ACC112 (cell line): ENCODE results near the gene ADGRF5.

Experiments used
- H2AFZ ChIP-seq: fragments of 200-600 bp; sonication (generic); one replicate; pipeline ENCODE4 v1.6.0; 2017; ENCODE audit warnings: antibody characterized with exemption, low read length; ENCODE audit not compliant: unreplicated experiment
- H3K27ac ChIP-seq: fragments of 200-600 bp; sonication (generic); 2 replicates; pipeline ENCODE4 v1.5.1; 2014; ENCODE audit warnings: low read depth, mild to moderate bottlenecking, antibody characterized with exemption, low read length, moderate library complexity
- H3K27me3 ChIP-seq: fragments of 200-600 bp; sonication (generic); 2 replicates; pipeline ENCODE4 v1.6.1; 2014; ENCODE audit warnings: mild to moderate bottlenecking, antibody characterized with exemption, low read length, moderate library complexity, mixed read lengths; ENCODE audit not compliant: insufficient read depth
- H3K36me3 ChIP-seq: fragments of 200-600 bp; sonication (generic); 2 replicates; pipeline ENCODE4 v1.6.1; 2016; ENCODE audit warnings: mild to moderate bottlenecking, antibody characterized with exemption, low read length, moderate library complexity, mixed read lengths; ENCODE audit not compliant: insufficient read depth
- H3K4me1 ChIP-seq: fragments of 200-600 bp; sonication (generic); one replicate; pipeline ENCODE4 v1.6.1; 2016; ENCODE audit warnings: low read length, mixed read lengths; ENCODE audit not compliant: insufficient read depth, unreplicated experiment, control insufficient read depth
- H3K4me3 ChIP-seq: fragments of 200-600 bp; sonication (generic); 2 replicates; pipeline ENCODE4 v1.5.1; 2014; ENCODE audit warnings: mild to moderate bottlenecking, low read depth, low read length
- H3K79me2 ChIP-seq: fragments of 200-600 bp; sonication (generic); one replicate; pipeline ENCODE4 v1.6.0; 2016; ENCODE audit warnings: low read length; ENCODE audit not compliant: control insufficient read depth, unreplicated experiment, insufficient read depth

Gene ADGRF5

GRCh38 chr6:46930331-46930730, 8.6 kb upstream of the ADGRF5 start:
- no peaks in the 10 kb centered on the region for H3K27me3 ChIP-seq
- no peak overlapping the region for H3K4me3 ChIP-seq
- H3K79me2 ChIP-seq, result no peaks in the 10 kb centered on the region
- peaks cover 29% of the 10 kb centered on the region for H3K4me1 ChIP-seq
- H3K36me3 ChIP-seq, result no peaks in the 10 kb centered on the region
- no peak overlapping the region for H2AFZ ChIP-seq
- no peak overlapping the region for H3K27ac ChIP-seq

- Histone ChIP-seq H3K79me2 (no peaks in the 10 kb centered on the region), H2AFZ (no peak overlapping the region), H3K27ac (peak overlapping the region; percentile 86), H3K36me3 (no peaks in the 10 kb centered on the region), H3K4me3 (no peak overlapping the region), H3K27me3 (no peaks in the 10 kb centered on the region), H3K4me1 (peaks cover 26% of the 10 kb centered on the region)
Observed at GRCh38 chr6:46927066-46927465, 5.3 kb upstream of the ADGRF5 start.

GRCh38 chr6:46926481-46926880, 4.7 kb upstream of the ADGRF5 start:
- peak overlapping the region; percentile 86 for H3K27ac ChIP-seq
- no peaks in the 10 kb centered on the region for H3K27me3 ChIP-seq
- H3K4me3 ChIP-seq, result peak overlapping the region; percentile 30; the same call in 1 of the 2 replicates
- H3K79me2 ChIP-seq, result no peaks in the 10 kb centered on the region
- H3K4me1 ChIP-seq, result peaks cover 26% of the 10 kb centered on the region
- no peaks in the 10 kb centered on the region for H3K36me3 ChIP-seq
- no peak overlapping the region for H2AFZ ChIP-seq

- H3K4me1 ChIP-seq, result peaks cover 26% of the 10 kb centered on the region
- no peaks in the 10 kb centered on the region for H3K36me3 ChIP-seq
- H3K27ac ChIP-seq, result peak overlapping the region; percentile 86
- no peaks in the 10 kb centered on the region for H3K79me2 ChIP-seq
- H3K27me3 ChIP-seq, result no peaks in the 10 kb centered on the region
- H3K4me3 ChIP-seq, result peak overlapping the region; percentile 30; the same call in 1 of the 2 replicates
- H2AFZ ChIP-seq, result peak overlapping the region; percentile 8
Observed at GRCh38 chr6:46925563-46926253, 4.0 kb upstream of the ADGRF5 start.

GRCh38 chr6:46923476-46923875, 1.7 kb upstream of the ADGRF5 start:
- H2AFZ ChIP-seq, result no peak overlapping the region
- H3K79me2 ChIP-seq, result no peaks in the 10 kb centered on the region
- peaks cover 26% of the 10 kb centered on the region for H3K4me1 ChIP-seq
- H3K27ac ChIP-seq, result no peak overlapping the region
- no peaks in the 10 kb centered on the region for H3K36me3 ChIP-seq
- H3K4me3 ChIP-seq, result no peak overlapping the region
- no peaks in the 10 kb centered on the region for H3K27me3 ChIP-seq

GRCh38 chr6:46921059-46921458, 679 bp downstream of the ADGRF5 start:
- Histone ChIP-seq H3K36me3 (no peaks in the 10 kb centered on the region), H3K4me1 (peaks cover 8% of the 10 kb centered on the region), H2AFZ (no peak overlapping the region), H3K4me3 (no peak overlapping the region), H3K79me2 (no peaks in the 10 kb centered on the region), H3K27ac (no peak overlapping the region), H3K27me3 (no peaks in the 10 kb centered on the region)

- no peaks in the 10 kb centered on the region for H3K36me3 ChIP-seq
- H3K4me1 ChIP-seq, result no peaks in the 10 kb centered on the region
- H3K4me3 ChIP-seq, result no peak overlapping the region
- H3K79me2 ChIP-seq, result no peaks in the 10 kb centered on the region
- H2AFZ ChIP-seq, result no peak overlapping the region
- no peaks in the 10 kb centered on the region for H3K27me3 ChIP-seq
- no peak overlapping the region for H3K27ac ChIP-seq
Observed at GRCh38 chr6:46918806-46919205, 2.9 kb downstream of the ADGRF5 start.

GRCh38 chr6:46917002-46917545, 4.7 kb downstream of the ADGRF5 start:
- no peak overlapping the region for H3K27ac ChIP-seq
- H3K4me3 ChIP-seq, result no peak overlapping the region
- no peaks in the 10 kb centered on the region for H3K27me3 ChIP-seq
- H3K4me1 ChIP-seq, result no peaks in the 10 kb centered on the region
- no peaks in the 10 kb centered on the region for H3K36me3 ChIP-seq
- no peak overlapping the region for H2AFZ ChIP-seq
- no peaks in the 10 kb centered on the region for H3K79me2 ChIP-seq

- Histone ChIP-seq H3K27me3 (no peaks in the 10 kb centered on the region), H3K4me3 (no peak overlapping the region)
Observed at GRCh38 chr6:46915866-46916265, 5.9 kb downstream of the ADGRF5 start.

GRCh38 chr6:46915380-46915779, 6.4 kb downstream of the ADGRF5 start:
- Histone ChIP-seq H3K4me3 (no peak overlapping the region), H3K27ac (no peak overlapping the region), H3K79me2 (no peaks in the 10 kb centered on the region), H3K27me3 (no peaks in the 10 kb centered on the region), H3K4me1 (no peaks in the 10 kb centered on the region), H3K36me3 (no peaks in the 10 kb centered on the region), H2AFZ (no peak overlapping the region)

More at GRCh38 chr6:46915866-46916265, 5.9 kb downstream of the ADGRF5 start:
- H2AFZ ChIP-seq, result no peak overlapping the region
- H3K27ac ChIP-seq, result no peak overlapping the region
- H3K4me1 ChIP-seq, result no peaks in the 10 kb centered on the region
- no peaks in the 10 kb centered on the region for H3K36me3 ChIP-seq
- no peaks in the 10 kb centered on the region for H3K79me2 ChIP-seq

- Histone ChIP-seq H3K36me3 (no peaks in the 10 kb centered on the region), H3K4me1 (no peaks in the 10 kb centered on the region), H2AFZ (no peak overlapping the region), H3K27ac (no peak overlapping the region), H3K79me2 (no peaks in the 10 kb centered on the region), H3K4me3 (no peak overlapping the region), H3K27me3 (no peaks in the 10 kb centered on the region)
Observed at GRCh38 chr6:46914279-46914810, 7.4 kb downstream of the ADGRF5 start.
